OCI-LY1 (cell line): ENCODE results near the gene GABBR2.

Source experiments
- H2AFZ ChIP-seq: fragments of 200-600 bp; sonication (generic), shearing (Covaris generic); 2 replicates; pipeline ENCODE4 v1.6.0; 2014; ENCODE audit warnings: antibody characterized with exemption, mild to moderate bottlenecking, low read length
- H3F3A ChIP-seq: fragments of 200-600 bp; sonication (generic), shearing (Covaris generic); 2 replicates; pipeline ENCODE4 v1.6.0; 2014; ENCODE audit warnings: mild to moderate bottlenecking, antibody characterized with exemption, low read length, moderate library complexity; ENCODE audit not compliant: insufficient read depth
- H3K27ac ChIP-seq: fragments of 200-600 bp; sonication (generic); 2 replicates; pipeline ENCODE4 v1.5.1; 2014; ENCODE audit warnings: low read length, mixed run types, mild to moderate bottlenecking, low read depth; ENCODE audit not compliant: poor library complexity, severe bottlenecking
- H3K27me3 ChIP-seq: fragments of 200-600 bp; sonication (generic); 2 replicates; pipeline ENCODE4 v1.6.0; 2014; ENCODE audit warnings: antibody characterized with exemption, mild to moderate bottlenecking, low read length, moderate library complexity; ENCODE audit not compliant: insufficient read depth
- H3K36me3 ChIP-seq: fragments of 200-600 bp; sonication (generic); 2 replicates; pipeline ENCODE4 v1.6.1; 2014; ENCODE audit warnings: mild to moderate bottlenecking, antibody characterized with exemption, low read length, moderate library complexity, mixed read lengths; ENCODE audit not compliant: insufficient read depth
- H3K4me1 ChIP-seq: fragments of 200-600 bp; sonication (generic); 2 replicates; pipeline ENCODE4 v1.5.1; 2014; ENCODE audit warnings: mild to moderate bottlenecking, low read length, moderate library complexity; ENCODE audit not compliant: insufficient read depth, severe bottlenecking
- H3K4me2 ChIP-seq: fragments of 200-600 bp; sonication (generic), shearing (Covaris generic); 2 replicates; pipeline ENCODE4 v1.6.1; 2014; ENCODE audit warnings: low read length
- H3K4me3 ChIP-seq: fragments of 200-600 bp; sonication (generic); 2 replicates; pipeline ENCODE4 v1.5.1; 2014; ENCODE audit warnings: low read length, low read depth, mild to moderate bottlenecking, mixed read lengths; ENCODE audit not compliant: poor library complexity, severe bottlenecking
- H3K79me2 ChIP-seq: fragments of 200-600 bp; shearing (Covaris generic); 2 replicates; pipeline ENCODE4 v1.6.1; 2016; ENCODE audit warnings: mixed run types, low read length, mixed read lengths; ENCODE audit not compliant: insufficient read depth
- H3K9ac ChIP-seq: fragments of 200-600 bp; sonication (generic), shearing (Covaris generic); 2 replicates; pipeline ENCODE4 v1.6.1; 2014; ENCODE audit warnings: mild to moderate bottlenecking, low read length, mixed read lengths
- H3K9me2 ChIP-seq: fragments of 200-600 bp; sonication (generic), shearing (Covaris generic); 2 replicates; pipeline ENCODE4 v1.6.1; 2014; ENCODE audit warnings: low read depth, mild to moderate bottlenecking, low read length, mixed read lengths
- H3K9me3 ChIP-seq: fragments of 200-600 bp; shearing (Covaris generic); 2 replicates; pipeline ENCODE4 v1.6.1; 2014; ENCODE audit warnings: low read length, mixed read lengths
- H4K20me1 ChIP-seq: fragments of 200-600 bp; sonication (generic), shearing (Covaris generic); 2 replicates; pipeline ENCODE4 v1.6.0; 2016; ENCODE audit warnings: mild to moderate bottlenecking, low read length; ENCODE audit not compliant: insufficient read depth
- EZH2 ChIP-seq: fragments of 200-600 bp; sonication (generic), shearing (Covaris generic); IDR thresholded peaks from 2 replicates; pipeline ENCODE4 v1.8.0; 2017; ENCODE audit warnings: borderline replicate concordance, mixed run types, mild to moderate bottlenecking, antibody characterized with exemption, low read length, moderate library complexity, mixed read lengths
- TF ChIP-seq, protein P1 (sequence below): fragments of 200-600 bp; sonication (generic), shearing (Covaris generic); IDR thresholded peaks from 2 replicates; pipeline ENCODE4 v1.5.1; 2017; ENCODE audit warnings: mild to moderate bottlenecking, antibody characterized with exemption, low read length, moderate library complexity, mixed read lengths

Gene GABBR2

GRCh38 chr9:98326459-98327248 is 382.1 kb downstream of the GABBR2 start:
- Histone ChIP-seq H3K9me3 (no peaks in the 10 kb centered on the region), H3K36me3 (no peaks in the 10 kb centered on the region), H3K4me1 (no peaks in the 10 kb centered on the region), H4K20me1 (no peaks in the 10 kb centered on the region), H3K4me3 (no peak overlapping the region), H3K27me3 (peaks cover 10% of the 10 kb centered on the region), H3K4me2 (no peak overlapping the region), H3K9me2 (no peaks in the 10 kb centered on the region), H3F3A (no peaks in the 10 kb centered on the region), H2AFZ (no peak overlapping the region), H3K27ac (no peak overlapping the region), H3K9ac (no peak overlapping the region), H3K79me2 (no peaks in the 10 kb centered on the region)
- TF ChIP-seq, protein P1, sequence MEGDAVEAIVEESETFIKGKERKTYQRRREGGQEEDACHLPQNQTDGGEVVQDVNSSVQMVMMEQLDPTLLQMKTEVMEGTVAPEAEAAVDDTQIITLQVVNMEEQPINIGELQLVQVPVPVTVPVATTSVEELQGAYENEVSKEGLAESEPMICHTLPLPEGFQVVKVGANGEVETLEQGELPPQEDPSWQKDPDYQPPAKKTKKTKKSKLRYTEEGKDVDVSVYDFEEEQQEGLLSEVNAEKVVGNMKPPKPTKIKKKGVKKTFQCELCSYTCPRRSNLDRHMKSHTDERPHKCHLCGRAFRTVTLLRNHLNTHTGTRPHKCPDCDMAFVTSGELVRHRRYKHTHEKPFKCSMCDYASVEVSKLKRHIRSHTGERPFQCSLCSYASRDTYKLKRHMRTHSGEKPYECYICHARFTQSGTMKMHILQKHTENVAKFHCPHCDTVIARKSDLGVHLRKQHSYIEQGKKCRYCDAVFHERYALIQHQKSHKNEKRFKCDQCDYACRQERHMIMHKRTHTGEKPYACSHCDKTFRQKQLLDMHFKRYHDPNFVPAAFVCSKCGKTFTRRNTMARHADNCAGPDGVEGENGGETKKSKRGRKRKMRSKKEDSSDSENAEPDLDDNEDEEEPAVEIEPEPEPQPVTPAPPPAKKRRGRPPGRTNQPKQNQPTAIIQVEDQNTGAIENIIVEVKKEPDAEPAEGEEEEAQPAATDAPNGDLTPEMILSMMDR = no peak
- TF ChIP-seq EZH2 = no peak

DNA sequence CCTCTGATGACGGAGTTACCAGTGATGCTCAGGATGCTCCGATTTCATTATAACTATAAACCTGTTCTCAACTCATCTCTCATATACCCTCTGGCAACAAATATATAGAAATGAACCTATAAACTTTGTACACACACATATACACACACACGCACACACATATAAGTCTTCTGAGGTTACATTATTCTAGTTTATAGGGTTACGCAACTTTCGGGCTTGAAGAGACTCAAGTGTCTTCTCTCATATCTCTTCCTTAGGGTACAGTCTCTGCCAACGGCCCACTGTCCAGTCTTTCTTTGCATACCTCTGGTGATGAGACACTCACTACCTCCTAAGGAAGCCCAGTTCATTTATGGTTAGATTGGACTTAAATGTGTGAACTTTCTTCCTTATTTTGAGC is 383.9 kb downstream of the GABBR2 start:
- H3F3A ChIP-seq = no peaks in the 10 kb centered on the region
- H3K9ac ChIP-seq = no peak overlapping the region
- H3K27ac ChIP-seq = no peak overlapping the region
- no peaks in the 10 kb centered on the region for H4K20me1 ChIP-seq
- no peak overlapping the region for H3K4me3 ChIP-seq
- no peaks in the 10 kb centered on the region for H3K36me3 ChIP-seq
- H2AFZ ChIP-seq = no peak overlapping the region
- H3K79me2 ChIP-seq = no peaks in the 10 kb centered on the region
- H3K4me1 ChIP-seq = no peaks in the 10 kb centered on the region
- TF ChIP-seq, protein P1 = no peak
- no peak for TF ChIP-seq EZH2
- H3K9me2 ChIP-seq = no peaks in the 10 kb centered on the region
- no peaks in the 10 kb centered on the region for H3K9me3 ChIP-seq
- H3K27me3 ChIP-seq = no peaks in the 10 kb centered on the region; the same call in 1 of the 2 replicates
- no peak overlapping the region for H3K4me2 ChIP-seq

- H3K9me2 ChIP-seq = no peaks in the 10 kb centered on the region
- H3K79me2 ChIP-seq = no peaks in the 10 kb centered on the region
- H3K4me1 ChIP-seq = no peaks in the 10 kb centered on the region
- no peaks in the 10 kb centered on the region for H3K36me3 ChIP-seq
- no peak overlapping the region for H3K4me3 ChIP-seq
- no peaks in the 10 kb centered on the region; the same call in 1 of the 2 replicates for H3K27me3 ChIP-seq
- TF ChIP-seq, protein P1 = no peak
- TF ChIP-seq EZH2 = no peak
- H3K9me3 ChIP-seq = no peaks in the 10 kb centered on the region
- H3F3A ChIP-seq = no peaks in the 10 kb centered on the region
- H3K4me2 ChIP-seq = no peak overlapping the region
- no peak overlapping the region for H3K27ac ChIP-seq
- no peaks in the 10 kb centered on the region for H4K20me1 ChIP-seq
- no peak overlapping the region for H3K9ac ChIP-seq
- H2AFZ ChIP-seq = no peak overlapping the region
Measured at GRCh38 chr9:98323831-98324135, 385.0 kb downstream of the GABBR2 start.
